Right ventricle myocardium superior (tissue), 1 donor: ENCODE data around the gene CTNNBIP1. TPM values are rescaled to one million over a fixed set of nuclear protein-coding genes. Genes with fewer than 3 reads are reported as not detected.
"Not testable (repeated sequence)": the region's sequence is repeated elsewhere in the genome, so short reads cannot be mapped to it uniquely, and the experiment has no call there.

Experiments used
- ATAC-seq: fragments of 200-7000 bp; cut with Tn5 transposase; one replicate; pipeline ENCODE4 v1.9.1; 2020; ENCODE audit warnings: mild to moderate bottlenecking; ENCODE audit not compliant: poor library complexity
- DNase-seq: peaks from one replicate; pipeline ENCODE4 v3.0.0-alpha.2; 2020
- intact Hi-C: fragments of 100-400 bp; cut with DNase I; formaldehyde crosslinking; loops from one replicate; pipeline ENCODE4 v1.11.2; 2022
- total RNA-seq: library from RNA; stranded (reverse); fragmentation: NEBNext Ultra II Directional; extraction: Animal tissue kit (Norgen Biotek cat#: 25700); gene quantifications from one replicate; pipeline ENCODE4 v1.2.1, GENCODE V29; 2021
- donor health status: DM: no; HTN: yes; CAD: no; lungs with severe emphysema.

The CTNNBIP1 gene
- total RNA-seq, 1 donor from 2014 or later: 58.1 TPM

- no peak for DNase-seq
- intact Hi-C loops: no loop called here
- no peak for ATAC-seq
Observed at GRCh38 chr1:9824702-9825089, 85.4 kb downstream of the CTNNBIP1 start.

GRCh38 chr1:9823943-9824701, 85.9 kb downstream of the CTNNBIP1 start, which contains the start of gene CLSTN1:
Gene CLSTN1 (minus strand): TSS chr1:9823965. CDS start chr1:9823733, 232 bp downstream.
- peak; percentile 94 for DNase-seq
- intact Hi-C loops: no loop called here
- ATAC-seq: peak; percentile 86

- no peak for DNase-seq
- intact Hi-C loops: no loop called here
- ATAC-seq: peak; percentile 50
Observed at GRCh38 chr1:9823693-9823942, 86.5 kb downstream of the CTNNBIP1 start.

- intact Hi-C loops: no loop called here
- no peak for DNase-seq
- ATAC-seq: peak; percentile 1
Observed at GRCh38 chr1:9822897-9823692, 87.0 kb downstream of the CTNNBIP1 start.

GRCh38 chr1:9822490-9822889, 87.6 kb downstream of the CTNNBIP1 start:
- ATAC-seq (no peak), DNase-seq (no peak)
- intact Hi-C loops: no loop called here

GRCh38 chr1:9821710-9822109, 88.4 kb downstream of the CTNNBIP1 start:
- intact Hi-C loops: no loop called here
- ATAC-seq (no peak), DNase-seq (no peak)

GRCh38 chr1:9820521-9820920, 89.5 kb downstream of the CTNNBIP1 start:
- ATAC-seq: no peak
- intact Hi-C loops: no loop called here
- DNase-seq: no peak

- DNase-seq: no peak
- ATAC-seq: no peak
- intact Hi-C loops: no loop called here
Observed at GRCh38 chr1:9817734-9818133, 92.3 kb downstream of the CTNNBIP1 start.

GRCh38 chr1:9816199-9816598, 93.9 kb downstream of the CTNNBIP1 start:
- ATAC-seq (no peak), DNase-seq (no peak)
- intact Hi-C loops: no loop called here

- DNase-seq: no peak
- ATAC-seq: no peak
- intact Hi-C loops: no loop called here
Observed at GRCh38 chr1:9815150-9815549, 94.9 kb downstream of the CTNNBIP1 start.

- DNase-seq: no peak
- ATAC-seq: no peak
- intact Hi-C loops: no loop called here
Observed at GRCh38 chr1:9814619-9815018, 95.5 kb downstream of the CTNNBIP1 start.

- ATAC-seq (no peak), DNase-seq (no peak)
- intact Hi-C loops: no loop called here
Observed at GRCh38 chr1:9811239-9811966, 98.7 kb downstream of the CTNNBIP1 start.

- ATAC-seq: peak; percentile 34
- DNase-seq: no peak
- intact Hi-C loops: no loop called here
Observed at GRCh38 chr1:9809100-9809510, 101.0 kb downstream of the CTNNBIP1 start.

GRCh38 chr1:9808459-9808858, 101.6 kb downstream of the CTNNBIP1 start:
- ATAC-seq: no peak
- intact Hi-C loops: no loop called here
- DNase-seq: no peak

- DNase-seq (no peak), ATAC-seq (no peak)
- intact Hi-C loops: no loop called here
Observed at GRCh38 chr1:9807541-9807940, 102.5 kb downstream of the CTNNBIP1 start.

GRCh38 chr1:9805972-9806371, 104.1 kb downstream of the CTNNBIP1 start:
- DNase-seq, intact Hi-C loops, ATAC-seq: not testable (repeated sequence)

GRCh38 chr1:9805006-9805508, 105.0 kb downstream of the CTNNBIP1 start:
- intact Hi-C loops: no loop called here
- ATAC-seq: no peak

GRCh38 chr1:9803003-9803918, 106.8 kb downstream of the CTNNBIP1 start:
- ATAC-seq, DNase-seq, intact Hi-C loops: not testable (repeated sequence)

More at GRCh38 chr1:9805006-9805508, 105.0 kb downstream of the CTNNBIP1 start:
- no peak for DNase-seq
